Neural crest cell (in vitro differentiated cells): ENCODE measurements around the gene GMNC. TPM values are rescaled to one million over a fixed set of nuclear protein-coding genes. Genes with fewer than 3 reads are reported as not detected.

Experiments
- DNase-seq: peaks from one replicate; pipeline ENCODE4 v3.0.0; 2021; ENCODE audit warnings: low read depth, mixed read lengths, low spot score
- H3K27ac Mint-ChIP-seq: one replicate; pipeline ENCODE4 v1.8.0; 2021; ENCODE audit warnings: mild to moderate bottlenecking, mixed read lengths; ENCODE audit not compliant: unreplicated experiment
- H3K27me3 Mint-ChIP-seq: 2 replicates; pipeline ENCODE4 v1.8.0; 2021; ENCODE audit warnings: low read depth, mild to moderate bottlenecking, mixed read lengths
- H3K36me3 Mint-ChIP-seq: 2 replicates; pipeline ENCODE4 v1.8.0; 2021; ENCODE audit warnings: low read depth, mild to moderate bottlenecking, mixed read lengths
- H3K4me1 Mint-ChIP-seq: 2 replicates; pipeline ENCODE4 v1.8.0; 2021; ENCODE audit warnings: mixed read lengths
- H3K4me3 Mint-ChIP-seq: one replicate; pipeline ENCODE4 v1.8.0; 2021; ENCODE audit warnings: mild to moderate bottlenecking, mixed read lengths
- H3K9me3 Mint-ChIP-seq: 2 replicates; pipeline ENCODE4 v1.8.0; 2021; ENCODE audit warnings: mixed read lengths
- CTCF ChIP-seq: fragments of 200-600 bp; sonication (generic); conservative IDR thresholded peaks from 2 replicates; pipeline ENCODE4 v1.5.0; 2021; ENCODE audit warnings: antibody characterized with exemption, mild to moderate bottlenecking
- total RNA-seq: library from RNA; stranded (reverse); gene quantifications from 2 replicates; pipeline ENCODE4 v1.2.1, GENCODE V29; 2021

The GMNC gene
- total RNA-seq, 1 donor from 2014 or later = not detected

- no peak for DNase-seq
- Mint-ChIP-seq H3K27ac (no peak overlapping the region), H3K9me3 (no peaks in the 10 kb centered on the region), H3K36me3 (no peaks in the 10 kb centered on the region), H3K4me3 (no peak overlapping the region), H3K27me3 (peaks cover 19% of the 10 kb centered on the region), H3K4me1 (no peaks in the 10 kb centered on the region)
- no peak for TF ChIP-seq CTCF
These were observed 7.6 kb upstream of the GMNC start for GRCh38 chr3:190870127-190870526.

DNA sequence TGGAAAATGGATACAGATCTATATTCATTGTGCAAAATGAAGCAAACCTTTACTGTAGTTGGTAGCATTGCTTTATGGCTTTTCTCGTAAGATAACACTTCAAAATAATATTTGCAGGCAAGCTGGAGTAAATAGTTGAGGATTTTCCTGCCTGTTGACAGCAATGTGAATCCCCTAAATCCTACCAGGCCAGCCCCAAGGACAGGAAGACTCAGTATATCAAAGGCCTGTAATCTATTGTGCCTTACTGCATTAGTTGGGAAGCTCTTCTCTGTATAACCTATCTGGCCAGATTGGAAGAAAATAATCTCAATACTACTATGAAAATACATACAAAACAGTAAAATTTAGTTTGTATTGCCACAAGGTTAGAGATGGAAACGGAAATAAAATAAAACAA, 4.6 kb upstream of the GMNC start:
- DNase-seq = no peak
- H3K4me3 Mint-ChIP-seq = no peak overlapping the region
- H3K4me1 Mint-ChIP-seq = no peaks in the 10 kb centered on the region
- H3K9me3 Mint-ChIP-seq = no peaks in the 10 kb centered on the region
- H3K36me3 Mint-ChIP-seq = no peaks in the 10 kb centered on the region
- H3K27ac Mint-ChIP-seq = no peak overlapping the region
- TF ChIP-seq CTCF = no peak
- H3K27me3 Mint-ChIP-seq = peaks cover 46% of the 10 kb centered on the region

DNA sequence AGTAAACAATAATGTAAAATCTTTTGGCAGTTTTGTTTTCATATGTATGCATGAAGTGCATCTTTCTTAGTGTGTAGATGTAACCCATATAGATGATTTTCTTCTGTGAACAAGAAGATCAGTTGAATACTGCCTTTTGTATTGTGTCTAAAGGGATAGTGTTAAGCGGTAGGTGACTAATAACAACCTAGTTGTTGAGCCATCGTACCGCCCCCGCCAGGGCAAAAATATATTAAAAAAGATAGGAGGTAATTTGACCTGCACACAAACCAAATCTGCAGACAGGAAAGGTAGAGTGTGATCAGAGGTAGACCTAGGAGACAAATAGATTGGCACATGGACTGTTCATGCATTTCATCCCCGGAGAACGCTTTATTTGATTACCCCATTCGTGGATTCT, 3.3 kb upstream of the GMNC start:
- Mint-ChIP-seq H3K27ac (no peak overlapping the region), H3K27me3 (peaks cover 55% of the 10 kb centered on the region)

GRCh38 chr3:190865419-190865818, 2.9 kb upstream of the GMNC start:
- DNase-seq = no peak
- Mint-ChIP-seq H3K36me3 (no peaks in the 10 kb centered on the region), H3K4me1 (no peaks in the 10 kb centered on the region), H3K9me3 (no peaks in the 10 kb centered on the region), H3K27ac (no peak overlapping the region), H3K4me3 (no peak overlapping the region), H3K27me3 (peaks cover 59% of the 10 kb centered on the region)
- TF ChIP-seq CTCF = no peak

More for the DNA sequence above, 3.3 kb upstream of the GMNC start:
- no peak overlapping the region for H3K4me3 Mint-ChIP-seq
- TF ChIP-seq CTCF = peak; percentile 45
- H3K4me1 Mint-ChIP-seq = no peaks in the 10 kb centered on the region
- no peaks in the 10 kb centered on the region for H3K36me3 Mint-ChIP-seq
- DNase-seq = no peak
- no peaks in the 10 kb centered on the region for H3K9me3 Mint-ChIP-seq

DNA sequence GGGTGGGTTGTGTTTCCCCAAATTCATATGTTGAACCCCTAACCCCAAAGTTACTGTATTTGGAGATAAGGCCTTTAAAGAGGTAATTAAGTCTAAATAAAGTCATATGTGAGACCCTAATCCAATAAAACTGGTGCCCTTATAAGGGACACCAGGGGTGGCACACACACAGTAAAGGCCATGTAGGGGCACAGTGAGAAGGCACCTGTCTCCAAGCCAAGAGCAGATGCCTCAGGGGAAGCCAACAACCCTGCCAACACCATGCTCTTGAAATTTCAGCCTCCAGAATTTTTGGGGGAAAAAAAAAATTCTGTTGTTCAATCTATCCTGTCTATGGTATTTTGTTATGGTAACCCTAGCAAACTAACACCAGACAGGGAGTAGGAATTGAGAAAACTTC, 1.5 kb upstream of the GMNC start:
- DNase-seq = no peak
- peak overlapping the region; percentile 70 for H3K4me3 Mint-ChIP-seq

More for the DNA sequence above, 1.5 kb upstream of the GMNC start:
- Mint-ChIP-seq H3K27me3 (peaks cover 62% of the 10 kb centered on the region), H3K36me3 (no peaks in the 10 kb centered on the region), H3K9me3 (no peaks in the 10 kb centered on the region), H3K4me1 (no peaks in the 10 kb centered on the region), H3K27ac (no peak overlapping the region)
- TF ChIP-seq CTCF = no peak
